CD1c-positive myeloid dendritic cell (primary cell): ENCODE measurements around the gene SERPINC1.
"Not testable (repeated sequence)": the region's sequence is repeated elsewhere in the genome, so short reads cannot be mapped to it uniquely, and the experiment has no call there.

Experiments
- DNase-seq: peaks from one replicate; pipeline ENCODE4 v3.0.0-alpha.2; 2016; ENCODE audit errors: extremely low spot score

The SERPINC1 gene

GRCh38 chr1:173917149-173917548 lies at the start of gene SERPINC1:
SERPINC1 (minus strand) TSS chr1:173917327; CDS start chr1:173917259, 68 bp downstream.
- DNase-seq, result no peak

DNA sequence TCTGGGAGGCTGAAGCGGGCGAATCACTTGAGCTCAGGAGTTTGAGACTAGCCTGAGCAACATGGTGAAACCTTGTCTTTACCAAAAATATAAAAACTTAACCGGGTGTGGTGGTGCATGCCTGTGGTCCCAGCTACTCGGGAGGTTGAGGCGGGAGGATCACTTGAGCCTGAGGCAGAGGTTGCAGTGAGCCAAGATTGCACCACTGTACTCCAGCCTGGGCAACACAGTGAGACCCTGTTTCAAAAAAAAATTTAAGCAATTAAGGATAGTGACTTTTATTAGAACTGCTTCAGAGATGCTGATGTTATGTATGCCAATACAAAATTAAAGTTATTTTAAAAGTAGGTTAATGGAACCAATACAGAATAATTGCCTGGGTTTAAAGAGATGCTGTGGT lies 48.8 kb upstream of the SERPINC1 start:
- not testable (repeated sequence) for DNase-seq

- DNase-seq, result no peak
Observed at GRCh38 chr1:173963477-173963876, 46.4 kb upstream of the SERPINC1 start.

- no peak for DNase-seq
Observed at GRCh38 chr1:173960625-173961024, 43.5 kb upstream of the SERPINC1 start.

GRCh38 chr1:173954179-173954578 lies 37.1 kb upstream of the SERPINC1 start:
- no peak for DNase-seq

DNA sequence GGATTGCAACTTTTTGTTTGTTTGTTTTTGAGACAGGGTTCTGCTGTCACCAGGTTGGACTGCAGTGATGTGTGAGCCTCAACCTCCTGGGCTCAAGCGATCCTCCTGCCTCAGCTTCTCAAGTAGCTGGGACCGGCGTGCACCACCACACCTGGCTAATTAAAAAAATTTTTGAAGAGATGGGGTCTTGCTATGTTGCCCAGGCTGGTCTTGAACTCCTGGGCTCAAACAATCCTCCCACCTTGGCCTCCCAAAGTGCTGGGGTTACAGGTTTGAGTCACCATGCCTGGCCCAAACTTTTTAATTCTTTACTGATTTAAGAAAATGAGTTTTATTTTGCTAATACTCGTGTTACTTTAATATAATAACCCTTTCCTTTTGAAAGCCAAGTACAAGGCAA lies 31.5 kb upstream of the SERPINC1 start:
- DNase-seq, result no peak

DNA sequence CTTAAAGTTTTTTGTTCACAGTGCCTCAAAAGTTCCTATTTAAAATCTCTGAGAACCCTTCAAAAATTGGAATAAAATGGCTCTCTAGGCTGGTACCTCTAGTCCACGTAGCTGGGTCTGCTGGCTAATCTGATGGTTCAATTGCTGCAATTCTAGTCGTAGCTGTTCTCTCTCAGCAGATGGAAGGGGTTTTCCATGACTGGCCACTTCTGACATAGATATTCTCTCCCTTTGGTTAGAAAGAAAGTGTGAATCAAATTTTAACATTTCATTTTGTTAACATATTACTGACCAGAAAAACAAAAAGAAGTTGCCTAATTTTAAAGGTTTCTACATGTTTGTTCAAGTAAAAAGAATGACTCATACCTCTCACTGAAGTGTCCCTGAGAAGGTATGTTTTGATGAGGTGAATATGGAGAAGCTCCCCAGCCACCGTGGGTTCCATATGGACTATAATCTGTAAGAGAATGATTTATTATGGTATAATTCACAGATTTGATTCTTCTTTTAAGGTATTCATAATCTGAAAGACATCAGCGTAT lies 29.3 kb upstream of the SERPINC1 start:
- DNase-seq, result no peak

- no peak for DNase-seq
Observed at GRCh38 chr1:173937062-173937461, 19.9 kb upstream of the SERPINC1 start.

- no peak for DNase-seq
Observed at GRCh38 chr1:173934440-173934839, 17.3 kb upstream of the SERPINC1 start.

- DNase-seq, result not testable (repeated sequence)
Observed at GRCh38 chr1:173930541-173930940, 13.4 kb upstream of the SERPINC1 start.

GRCh38 chr1:173925306-173926242 lies 8.4 kb upstream of the SERPINC1 start:
- no peak for DNase-seq

GRCh38 chr1:173920861-173921260 lies 3.7 kb upstream of the SERPINC1 start:
- DNase-seq, result no peak

GRCh38 chr1:173917635-173918493 lies 737 bp upstream of the SERPINC1 start:
- no peak for DNase-seq

DNA sequence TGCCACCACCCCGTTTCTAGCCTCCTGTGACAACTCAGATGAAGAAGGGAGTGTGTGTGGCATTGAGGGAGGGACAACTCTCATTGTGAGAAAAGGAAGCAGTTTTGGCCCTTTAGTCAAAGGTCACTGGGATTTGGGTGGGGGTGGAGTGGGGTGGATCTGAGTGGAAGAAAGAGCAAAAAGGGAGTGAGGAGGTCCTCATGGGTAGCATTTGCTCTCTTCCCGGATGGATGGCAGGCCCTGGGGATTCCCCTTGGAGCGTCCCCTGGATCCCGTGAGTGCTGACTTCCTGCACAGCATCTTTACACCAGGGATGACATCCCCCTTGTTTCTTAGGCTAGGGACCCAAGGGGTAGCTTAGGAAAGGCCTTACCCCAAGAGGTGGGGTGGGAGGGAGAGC lies 460 bp downstream of the SERPINC1 start:
- DNase-seq, result no peak

DNA sequence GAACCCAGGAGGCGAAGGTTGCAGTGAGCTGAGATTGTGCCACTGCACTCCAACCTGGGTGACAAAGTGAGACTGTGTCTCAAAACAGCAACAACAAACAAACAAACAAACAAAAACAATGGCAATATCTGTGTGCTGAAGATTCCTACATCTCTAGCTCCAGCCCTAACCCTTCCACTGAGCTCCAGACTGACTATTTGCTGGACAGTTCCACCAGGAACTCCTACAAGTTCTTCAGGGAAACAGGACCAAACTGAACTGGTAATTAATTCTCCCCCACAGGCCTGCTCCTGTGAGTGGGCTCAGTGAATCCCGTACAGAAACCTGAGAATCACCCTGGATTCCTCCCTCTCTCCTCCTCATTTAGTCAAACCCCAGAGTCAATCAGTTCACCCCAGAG lies 1.5 kb downstream of the SERPINC1 start:
- DNase-seq, result no peak

GRCh38 chr1:173914366-173914871 lies 2.7 kb downstream of the SERPINC1 start:
- DNase-seq, result peak; percentile 12

DNA sequence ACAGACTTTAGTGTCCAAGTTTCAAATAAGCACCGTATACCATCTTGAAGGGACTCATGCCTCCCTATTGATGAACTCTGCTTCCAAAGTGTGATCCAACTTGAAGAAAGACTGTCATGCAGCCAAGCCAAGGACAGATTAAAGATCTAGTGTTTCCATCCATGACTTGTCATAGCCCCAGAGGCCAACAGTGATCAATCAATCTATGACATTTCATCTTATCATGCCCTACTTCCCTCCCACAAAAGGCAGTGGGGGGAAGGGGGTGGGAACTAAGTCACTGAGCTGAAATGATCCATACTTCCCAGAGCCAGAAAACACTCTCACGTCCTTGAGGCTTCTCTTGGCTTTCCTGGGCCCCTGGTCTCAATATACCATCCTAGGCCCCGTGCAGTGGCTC lies 4.0 kb downstream of the SERPINC1 start:
- DNase-seq, result no peak

GRCh38 chr1:173903827-173904531 lies 13.1 kb downstream of the SERPINC1 start:
- DNase-seq, result no peak

GRCh38 chr1:173900992-173901391 lies 16.1 kb downstream of the SERPINC1 start:
- no peak for DNase-seq

DNA sequence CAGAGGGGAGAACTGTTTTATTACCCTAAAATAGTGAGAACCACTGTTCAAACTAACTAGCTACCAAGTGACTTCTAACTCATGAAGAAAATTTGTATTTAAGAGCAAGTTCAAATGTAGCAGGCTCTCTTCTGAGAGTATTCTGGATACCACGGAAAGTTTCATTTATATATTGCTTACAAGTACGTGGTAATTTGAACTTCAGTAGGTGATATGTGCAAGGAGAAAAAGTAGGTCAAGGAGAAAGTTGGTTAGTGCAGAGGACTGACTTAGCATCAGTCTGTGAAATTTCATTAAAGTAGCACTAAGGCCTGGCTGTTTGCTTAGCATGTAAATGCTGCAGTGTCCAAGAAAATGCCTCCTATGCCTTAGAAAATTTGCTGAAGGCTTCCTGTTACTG lies 16.7 kb downstream of the SERPINC1 start:
- no peak for DNase-seq

DNA sequence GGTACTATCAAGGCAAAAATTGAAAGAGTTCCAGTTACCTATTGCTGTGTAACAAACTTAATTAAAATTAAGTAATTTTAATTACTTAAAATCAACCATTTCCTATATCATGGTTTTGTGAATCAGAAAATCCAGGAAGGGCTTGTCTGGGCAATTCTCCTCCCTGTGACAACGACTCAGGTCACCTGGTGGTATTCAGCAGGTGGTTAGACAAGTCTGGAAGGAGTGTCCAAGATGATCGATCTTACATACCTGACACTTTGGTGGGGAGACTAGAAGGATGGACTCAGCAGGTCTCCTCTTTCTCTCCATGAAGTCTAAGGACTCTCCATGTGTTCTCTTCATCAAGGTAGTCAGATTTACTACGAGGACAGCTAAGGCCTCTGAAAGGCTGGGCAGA lies 22.9 kb downstream of the SERPINC1 start:
- DNase-seq, result no peak
